Eye (tissue), 1 donor: ENCODE results near the gene FOXP1.
"Not testable (repeated sequence)": the region's sequence is repeated elsewhere in the genome, so short reads cannot be mapped to it uniquely, and the experiment has no call there.

ENCODE experiments used
- DNase-seq: peaks from one replicate; pipeline ENCODE4 v3.0.0-alpha.2; 2015

The FOXP1 gene

GRCh38 chr3:71360764-71361163, 222.8 kb downstream of the FOXP1 start:
- no peak for DNase-seq

- DNase-seq, result no peak
Measured at GRCh38 chr3:71360180-71360579, 223.3 kb downstream of the FOXP1 start.

GRCh38 chr3:71358243-71358642, 225.3 kb downstream of the FOXP1 start:
- no peak for DNase-seq

GRCh38 chr3:71356265-71356664, 227.3 kb downstream of the FOXP1 start:
- DNase-seq, result no peak

GRCh38 chr3:71355862-71356261, 227.7 kb downstream of the FOXP1 start:
- no peak for DNase-seq

- no peak for DNase-seq
Measured at GRCh38 chr3:71355037-71355436, 228.5 kb downstream of the FOXP1 start.

- no peak for DNase-seq
Measured at GRCh38 chr3:71351403-71352149, 232.0 kb downstream of the FOXP1 start.

- DNase-seq, result no peak
Measured at GRCh38 chr3:71350998-71351397, 232.5 kb downstream of the FOXP1 start.

GRCh38 chr3:71348831-71349230, 234.7 kb downstream of the FOXP1 start:
- no peak for DNase-seq

- DNase-seq, result no peak
Measured at GRCh38 chr3:71348001-71348632, 235.4 kb downstream of the FOXP1 start.

GRCh38 chr3:71346061-71346460, 237.5 kb downstream of the FOXP1 start:
- peak; percentile 48 for DNase-seq

GRCh38 chr3:71345429-71346040, 238.0 kb downstream of the FOXP1 start:
- peak; percentile 61 for DNase-seq

- DNase-seq, result no peak
Measured at GRCh38 chr3:71341721-71342120, 241.8 kb downstream of the FOXP1 start.

GRCh38 chr3:71339049-71339448, 244.5 kb downstream of the FOXP1 start:
- no peak for DNase-seq

- DNase-seq, result no peak
Measured at GRCh38 chr3:71332813-71333212, 250.7 kb downstream of the FOXP1 start.

GRCh38 chr3:71330909-71331308, 252.6 kb downstream of the FOXP1 start:
- no peak for DNase-seq

GRCh38 chr3:71330505-71330904, 253.0 kb downstream of the FOXP1 start:
- DNase-seq, result no peak

GRCh38 chr3:71329817-71330216, 253.7 kb downstream of the FOXP1 start:
- no peak for DNase-seq

- no peak for DNase-seq
Measured at GRCh38 chr3:71328926-71329325, 254.6 kb downstream of the FOXP1 start.

GRCh38 chr3:71327936-71328335, 255.6 kb downstream of the FOXP1 start:
- DNase-seq, result no peak

- no peak for DNase-seq
Measured at GRCh38 chr3:71325715-71326114, 257.8 kb downstream of the FOXP1 start.

- not testable (repeated sequence) for DNase-seq
Measured at GRCh38 chr3:71324224-71324623, 259.3 kb downstream of the FOXP1 start.

- DNase-seq, result no peak
Measured at GRCh38 chr3:71323558-71323957, 260.0 kb downstream of the FOXP1 start.

- no peak for DNase-seq
Measured at GRCh38 chr3:71322154-71322553, 261.4 kb downstream of the FOXP1 start.
